K562 (cell line): Measurements from ENCODE around the gene GADD45GIP1. TPM values are rescaled to one million over a fixed set of nuclear protein-coding genes. Genes with fewer than 3 reads are reported as not detected.

ENCODE experiments used
- ATAC-seq: fragments of 200-7000 bp; cut with Tn5 transposase; 3 replicates; pipeline ENCODE4 v1.9.1; 2020; ENCODE audit warnings: moderate library complexity
- BruUV-seq: library from RNA; stranded (reverse); fragments of 400-500 nt; replicated peaks from 2 replicates; lab custom pipeline; 2021; lab: Mats Ljungman, UMichigan
- CTCF ChIA-PET: fragments of 300-600 bp; formaldehyde crosslinking; extraction: SDS; loops from one replicate; lab custom pipeline; 2021; ENCODE audit warnings: low intra/inter-chr PET ratio; lab: Yijun Ruan, JAX
- POLR2A ChIA-PET: fragments of 300-600, 350-650 bp; sonication (Branson Sonifier 250); formaldehyde crosslinking; extraction: SDS; loops from one replicate; lab custom pipeline; 2021; ENCODE audit warnings: antibody characterized with exemption, inconsistent platforms; lab: Yijun Ruan, JAX
- DNase-seq, 4 experiments: peaks; one replicate each; pipeline versions ENCODE4 v3.0.0 to v3.0.0-alpha.2; 2011 to 2018; ENCODE audit warnings: low spot score in 3 of 4, mixed read lengths in 3 of 4; ENCODE audit errors: extremely low read depth in 1 of 4
- FAIRE-seq: peaks from 2 replicates; lab custom pipeline; 2011; peaks lifted over from hg19 to GRCh38; lab: Jason Lieb, UNC
- H2AFZ ChIP-seq: 2 replicates; pipeline ENCODE4 v1.6.0; 2011; ENCODE audit warnings: low read depth, low read length, control low read depth, inconsistent platforms
- H3K27ac ChIP-seq: fragments of 200-600 bp; 3 replicates; pipeline ENCODE4 v1.8.0; 2011; ENCODE audit warnings: low read depth, mild to moderate bottlenecking, control low read depth, inconsistent platforms, low read length, moderate library complexity, mixed read lengths; ENCODE audit errors: extremely low read depth
- H3K27me3 ChIP-seq, 2 experiments: fragments of 300-600 bp in 1 of 2; 2 replicates in 1 of 2; 3 replicates in 1 of 2; pipeline versions ENCODE4 v1.6.0 to v1.8.0; 2011; ENCODE audit warnings: inconsistent platforms in 2 of 2, low read length in 2 of 2, mild to moderate bottlenecking in 1 of 2, mixed read lengths in 1 of 2, moderate library complexity in 1 of 2; ENCODE audit not compliant: control insufficient read depth in 2 of 2, insufficient read depth in 2 of 2
- H3K36me3 ChIP-seq: fragments of 300-600 bp; 3 replicates; pipeline ENCODE4 v1.8.0; 2011; ENCODE audit warnings: mild to moderate bottlenecking, low read length, inconsistent platforms; ENCODE audit not compliant: control insufficient read depth, insufficient read depth
- H3K4me1 ChIP-seq, 2 experiments: fragments of 200-600 bp in 1 of 2; replicated peaks in 1 of 2; 2 replicates in 1 of 2; 3 replicates in 1 of 2; pipeline versions ENCODE4 v1.5.1 to v1.8.0; 2011; ENCODE audit warnings: inconsistent platforms in 2 of 2, low read length in 2 of 2, mild to moderate bottlenecking in 1 of 2, mixed read lengths in 1 of 2, moderate library complexity in 1 of 2; ENCODE audit not compliant: control insufficient read depth in 2 of 2, insufficient read depth in 2 of 2
- H3K4me2 ChIP-seq: 2 replicates; pipeline ENCODE4 v1.6.1; 2011; ENCODE audit warnings: low read length, control low read depth, inconsistent platforms, mixed read lengths; ENCODE audit not compliant: insufficient read depth
- H3K4me3 ChIP-seq: fragments of 200-600 bp; sonication (generic), shearing (Covaris generic); 2 replicates; pipeline ENCODE4 v1.5.1; 2016; ENCODE audit warnings: control low read depth, inconsistent platforms
- H3K79me2 ChIP-seq: fragments of 200-600 bp; 3 replicates; pipeline ENCODE4 v1.8.0; 2011; ENCODE audit warnings: low read length, inconsistent platforms; ENCODE audit not compliant: control insufficient read depth, insufficient read depth
- H3K9ac ChIP-seq, 2 experiments: 2 replicates each; pipeline versions ENCODE4 v1.6.0 to v1.6.1; 2011; ENCODE audit warnings: low read depth in 2 of 2, low read length in 2 of 2, control low read depth in 1 of 2, inconsistent platforms in 1 of 2, mild to moderate bottlenecking in 1 of 2, mixed read lengths in 1 of 2; ENCODE audit not compliant: insufficient read depth in 1 of 2
- H3K9me1 ChIP-seq: one replicate; pipeline ENCODE4 v1.6.0; 2011; ENCODE audit warnings: inconsistent platforms, mild to moderate bottlenecking, low read length, moderate library complexity; ENCODE audit not compliant: control insufficient read depth, insufficient read depth
- H3K9me3 ChIP-seq: replicated peaks from 2 replicates; pipeline ENCODE4 v1.5.1; 2011; ENCODE audit warnings: low read depth, low read length, inconsistent platforms; ENCODE audit not compliant: control insufficient read depth, insufficient read depth
- H4K20me1 ChIP-seq: replicated peaks from 2 replicates; pipeline ENCODE4 v1.6.1; 2011; ENCODE audit warnings: low read length, inconsistent platforms, mixed read lengths; ENCODE audit not compliant: control insufficient read depth, insufficient read depth
- ARID1B ChIP-seq: fragments of 450-650 bp; IDR thresholded peaks from 2 replicates; pipeline ENCODE4 v1.6.1; 2016; ENCODE audit warnings: antibody characterized with exemption, mild to moderate bottlenecking, inconsistent platforms
- CAMTA2 ChIP-seq: fragments of 250-450 bp; sonication (Bioruptor Pico); conservative IDR thresholded peaks from 2 replicates; pipeline ENCODE4 v1.5.1; 2022
- E2F6 ChIP-seq, 2 experiments: IDR thresholded peaks; 2 replicates each; pipeline ENCODE4 v1.6.1; 2011; ENCODE audit warnings: borderline replicate concordance in 1 of 2, control low read depth in 1 of 2, low read depth in 1 of 2, low read length in 1 of 2, mild to moderate bottlenecking in 1 of 2, mixed read lengths in 1 of 2, moderate library complexity in 1 of 2; ENCODE audit not compliant: insufficient read depth in 1 of 2, insufficient read length in 1 of 2, poor library complexity in 1 of 2, severe bottlenecking in 1 of 2; ENCODE audit errors: extremely low read depth in 1 of 2
- GATA2 ChIP-seq: sonication (generic); formaldehyde crosslinking; IDR thresholded peaks from 2 replicates; pipeline ENCODE4 v1.4.0; 2020; ENCODE audit warnings: mild to moderate bottlenecking, missing genetic modification reagents
- GTF2E2 ChIP-seq: fragments of 200-800 bp; sonication (Bioruptor generic); IDR thresholded peaks from 2 replicates; pipeline ENCODE4 v1.6.1; 2016; ENCODE audit warnings: missing genetic modification characterization, missing compliant biosample characterization
- ILF3 ChIP-seq: fragments of 450-650 bp; IDR thresholded peaks from 2 replicates; pipeline ENCODE4 v1.6.1; 2018; ENCODE audit warnings: antibody characterized with exemption, mild to moderate bottlenecking, moderate library complexity, borderline replicate concordance
- LEF1 ChIP-seq: fragments of 450-650 bp; IDR thresholded peaks from 2 replicates; pipeline ENCODE4 v1.6.1; 2016; ENCODE audit warnings: mild to moderate bottlenecking
- NCOA1 ChIP-seq: fragments of 450-650 bp; IDR thresholded peaks from 2 replicates; pipeline ENCODE4 v1.6.1; 2016; ENCODE audit warnings: low read depth
- NUFIP1 ChIP-seq: fragments of 450-650 bp; IDR thresholded peaks from 2 replicates; pipeline ENCODE4 v1.6.1; 2018; ENCODE audit not compliant: partially characterized antibody
- SAFB2 ChIP-seq: fragments of 200-400 bp; formaldehyde crosslinking; IDR thresholded peaks from 2 replicates; pipeline ENCODE4 v1.6.1; 2018; ENCODE audit warnings: borderline replicate concordance, low read length, low read depth, moderate library complexity; ENCODE audit not compliant: severe bottlenecking
- TARDBP ChIP-seq: fragments of 450-650 bp; IDR thresholded peaks from 2 replicates; pipeline ENCODE4 v1.6.1; 2016
- YY1 ChIP-seq, 3 experiments: IDR thresholded peaks; 2 replicates each; pipeline ENCODE4 v1.6.1; 2011; ENCODE audit warnings: low read length in 2 of 3, mild to moderate bottlenecking in 2 of 3, moderate library complexity in 2 of 3, borderline replicate concordance in 1 of 3, control low read depth in 1 of 3, low read depth in 1 of 3; ENCODE audit not compliant: insufficient read depth in 3 of 3, insufficient replicate concordance in 2 of 3, control insufficient read depth in 1 of 3, insufficient read length in 1 of 3; ENCODE audit errors: extremely low read depth in 1 of 3
- ZNF146 ChIP-seq: IDR thresholded peaks from one replicate; pipeline ENCODE4 v1.6.1; 2018; ENCODE audit warnings: missing compliant biosample characterization; ENCODE audit not compliant: unreplicated experiment
- ZNF583 ChIP-seq: fragments of 250-450 bp; sonication (Bioruptor Pico); IDR thresholded peaks from 2 replicates; pipeline ENCODE4 v1.4.0; 2020
- WGBS: fragments of 100-300 bp; shearing (Covaris generic); methylation state at CpG from one replicate; pipeline ENCODE4 v1.1.6; 2016; ENCODE audit warnings: low coverage, mixed read lengths; ENCODE audit not compliant: insufficient coverage; ENCODE audit errors: missing lambda C conversion rate; 5-methylcytosine and 5-hydroxymethylcytosine counted together
- in situ Hi-C: fragments of 300-500 bp; cut with MboI; formaldehyde crosslinking; loops from 4 replicates; pipeline ENCODE4 v1.15.0; 2018; ENCODE audit warnings: inconsistent platforms, mixed read lengths
- intact Hi-C: fragments of 100-400 bp; cut with micrococcal nuclease; formaldehyde crosslinking; loops from 2 replicates; pipeline ENCODE4 v1.14.2; 2022
- polyA plus RNA-seq, 8 experiments: library from polyadenylated mRNA; depleted of rRNA in 4 of 8; stranded (reverse) in 5 of 8; unstranded in 3 of 8; fragments of >200 nt; fragmentation: Nextera tagmentation in 2 of 8; fragmentation: Illumina TruSeq in 1 of 8; extraction: Ambion mirVana in 2 of 8; extraction: Trizol in 1 of 8; gene quantifications; 2 replicates each; pipeline versions ENCODE4 v1.2.1 to v1.2.3, GENCODE V29; 2011 to 2014; ENCODE audit warnings: inconsistent platforms in 1 of 8, missing spikeins in 1 of 8
- total RNA-seq, 7 experiments: library from RNA; depleted of rRNA in 6 of 7; stranded (reverse); fragments of >200 nt in 6 of 7; fragmentation: Illumina TruSeq in 2 of 7; extraction: Trizol in 2 of 7; gene quantifications; 2 replicates each; pipeline versions ENCODE4 v1.2.1 to v1.2.3, GENCODE V29; 2011 to 2021; ENCODE audit warnings: low replicate concordance in 1 of 7
- TF ChIP-seq, protein P1 (sequence below), 2 experiments: fragments of 450-650 bp in 1 of 2; sonication (generic) in 1 of 2; formaldehyde crosslinking; conservative IDR thresholded peaks; 2 replicates each; pipeline versions ENCODE4 v1.4.0 to v1.8.1; 2020 to 2022; ENCODE audit warnings: mild to moderate bottlenecking in 1 of 2, missing genetic modification reagents in 1 of 2
- TF ChIP-seq, protein P2 (sequence below): sonication (generic); formaldehyde crosslinking; IDR thresholded peaks from 2 replicates; pipeline ENCODE4 v1.8.1; 2023; ENCODE audit warnings: mild to moderate bottlenecking, missing genetic modification reagents

GADD45GIP1 gene
- total and polyA plus RNA-seq, 9 of the 15 experiments (the other 6 are each of a cell fraction or from before 2014, with no cell fraction given): 5.1 to 161 (median 29.2) TPM

DNA sequence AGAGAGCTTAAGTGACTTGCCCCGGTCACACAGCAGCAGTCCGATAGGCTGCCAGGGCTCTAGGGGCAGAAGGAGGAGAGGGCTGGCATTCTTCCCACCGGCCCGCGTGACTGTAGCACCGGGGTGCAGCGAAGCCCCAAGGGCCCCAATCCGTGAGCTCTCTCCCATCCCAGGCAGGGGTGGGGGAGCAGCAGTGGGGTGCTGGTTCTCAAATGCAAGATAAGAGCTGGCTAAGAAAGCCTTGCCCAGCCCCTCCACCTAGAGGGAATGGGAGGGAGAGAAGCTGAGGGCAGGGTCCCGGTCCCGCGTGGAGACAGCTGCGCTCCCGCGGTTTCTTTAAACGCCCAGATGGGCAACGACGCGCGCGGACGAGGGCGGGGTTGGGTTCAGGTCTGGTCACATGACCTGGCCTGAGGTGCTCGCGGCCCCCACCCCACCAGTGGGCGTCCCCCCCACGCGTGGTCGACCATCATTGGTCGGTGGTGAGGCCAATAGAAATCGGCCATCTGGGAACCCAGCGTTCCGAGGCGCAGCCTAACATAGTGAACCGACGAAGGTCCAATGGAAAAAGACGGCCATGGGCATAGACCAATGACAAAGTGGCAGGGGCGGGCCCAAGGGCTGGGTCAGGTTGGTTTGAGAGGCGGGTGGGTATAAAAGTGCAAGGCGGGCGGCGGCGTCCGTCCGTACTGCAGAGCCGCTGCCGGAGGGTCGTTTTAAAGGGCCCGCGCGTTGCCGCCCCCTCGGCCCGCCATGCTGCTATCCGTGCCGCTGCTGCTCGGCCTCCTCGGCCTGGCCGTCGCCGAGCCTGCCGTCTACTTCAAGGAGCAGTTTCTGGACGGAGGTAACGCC is 18.9 kb downstream of the GADD45GIP1 start, which contains the start of gene CALR:
Gene CALR, plus strand, starts transcription at position 683 of the 852 bp plus-strand sequence. Its CDS starts 71 bp downstream, at position 754.
- H3K79me2 ChIP-seq: peaks cover 57% of the 10 kb centered on the region
- H3K36me3 ChIP-seq: peaks cover 42% of the 10 kb centered on the region
- WGBS: under 1% methylated on average over 56 of the region's 63 CpGs
- no peaks in the 10 kb centered on the region for H3K27me3 ChIP-seq
- H3K4me3 ChIP-seq: peak within 1 kb of the TSS; percentile 90
- BruUV-seq: no TSS peak
- H3K9ac ChIP-seq: peak within 1 kb of the TSS; percentile 99
- ChIA-PET POLR2A (interaction anchor here (0.5 to 2.2 kb wide), 25 partner anchors 8 to 226 kb away, joined by 3 to 11 read pairs (median 3); partner anchors contain the start of genes DNASE2, GADD45GIP1, GCDH and KLF1), CTCF (no interaction called here)
- peak; percentile 93 for ATAC-seq
- peak; percentile 98 for FAIRE-seq
- in situ Hi-C loops: no loop called here
- H3K27ac ChIP-seq: peak within 1 kb of the TSS; percentile 94
- peak; percentile 92 to 100 (median 96) for DNase-seq
- H4K20me1 ChIP-seq: peaks cover 25% of the 10 kb centered on the region
- peak within 1 kb of the TSS; percentile 86 for H2AFZ ChIP-seq
- H3K9me1 ChIP-seq: peaks cover 3% of the 10 kb centered on the region
- H3K4me2 ChIP-seq: peak within 1 kb of the TSS; percentile 98
- intact Hi-C loops: loop anchor here (5.0 kb wide), 1 partner anchor 51 kb away; the partner anchor contains the start of gene KLF1
- peaks cover 36 to 44% of the 10 kb centered on the region in 2 experiments for H3K4me1 ChIP-seq
- H3K9me3 ChIP-seq: no peaks in the 10 kb centered on the region
- TF ChIP-seq YY1 (IDR thresholded peaks at IDR 0.05; ENCODE audit: borderline replicate concordance in 1 of 3, control insufficient read depth in 1 of 3, extremely low read depth in 1 of 3, insufficient read depth in 3 of 3, insufficient read length in 1 of 3, insufficient replicate concordance in 2 of 3, low read depth in 1 of 3, low read length in 2 of 3): peak; percentile 6 to 82 (median 47)
- TF ChIP-seq NCOA1: no peak
- TF ChIP-seq NUFIP1: no peak
- peak; percentile 30 for TF ChIP-seq ARID1B
- TF ChIP-seq TARDBP: peak; percentile 99
- peak; percentile 95 for TF ChIP-seq GTF2E2
- peak; percentile 65; the same call in 1 of the 2 replicates for TF ChIP-seq ILF3
- peak; percentile 93 to 95 for TF ChIP-seq E2F6 (IDR thresholded peaks at IDR 0.05; ENCODE audit: borderline replicate concordance in 1 of 2, extremely low read depth in 1 of 2, insufficient read depth in 1 of 2, insufficient read length in 1 of 2, low read depth in 1 of 2, low read length in 1 of 2, poor library complexity in 1 of 2, severe bottlenecking in 1 of 2)
- TF ChIP-seq, protein P1, sequence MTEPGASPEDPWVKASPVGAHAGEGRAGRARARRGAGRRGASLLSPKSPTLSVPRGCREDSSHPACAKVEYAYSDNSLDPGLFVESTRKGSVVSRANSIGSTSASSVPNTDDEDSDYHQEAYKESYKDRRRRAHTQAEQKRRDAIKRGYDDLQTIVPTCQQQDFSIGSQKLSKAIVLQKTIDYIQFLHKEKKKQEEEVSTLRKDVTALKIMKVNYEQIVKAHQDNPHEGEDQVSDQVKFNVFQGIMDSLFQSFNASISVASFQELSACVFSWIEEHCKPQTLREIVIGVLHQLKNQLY (CRISPR knock-in tag; conservative IDR thresholded peaks at IDR 0.05): 0 out of 4 replicates have a peak, but pooled peaks of 1 of the 2 experiments have one; percentile 53
- TF ChIP-seq ZNF146 (CRISPR knock-in tag): no peak
- TF ChIP-seq CAMTA2: no peak
- no peak for TF ChIP-seq GATA2 (CRISPR knock-in tag)
- TF ChIP-seq, protein P2, sequence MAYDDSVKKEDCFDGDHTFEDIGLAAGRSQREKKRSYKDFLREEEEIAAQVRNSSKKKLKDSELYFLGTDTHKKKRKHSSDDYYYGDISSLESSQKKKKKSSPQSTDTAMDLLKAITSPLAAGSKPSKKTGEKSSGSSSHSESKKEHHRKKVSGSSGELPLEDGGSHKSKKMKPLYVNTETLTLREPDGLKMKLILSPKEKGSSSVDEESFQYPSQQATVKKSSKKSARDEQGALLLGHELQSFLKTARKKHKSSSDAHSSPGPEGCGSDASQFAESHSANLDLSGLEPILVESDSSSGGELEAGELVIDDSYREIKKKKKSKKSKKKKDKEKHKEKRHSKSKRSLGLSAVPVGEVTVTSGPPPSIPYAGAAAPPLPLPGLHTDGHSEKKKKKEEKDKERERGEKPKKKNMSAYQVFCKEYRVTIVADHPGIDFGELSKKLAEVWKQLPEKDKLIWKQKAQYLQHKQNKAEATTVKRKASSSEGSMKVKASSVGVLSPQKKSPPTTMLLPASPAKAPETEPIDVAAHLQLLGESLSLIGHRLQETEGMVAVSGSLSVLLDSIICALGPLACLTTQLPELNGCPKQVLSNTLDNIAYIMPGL (CRISPR knock-in tag): 0 out of 2 replicates have a peak, but pooled peaks have one; percentile 79
- TF ChIP-seq LEF1: peak; percentile 75
- TF ChIP-seq ZNF583 (CRISPR knock-in tag): 0 out of 2 replicates have a peak, but pooled peaks have one; percentile 53
- TF ChIP-seq SAFB2: no peak
